Uterine smooth muscle cell (primary cell): ENCODE data around the gene SCAP. TPM values are rescaled to one million over a fixed set of nuclear protein-coding genes. Genes with fewer than 3 reads are reported as not detected.

Experiments used
- total RNA-seq: library from RNA; depleted of rRNA; stranded (reverse); fragments of >200 nt; gene quantifications from 2 replicates; pipeline ENCODE4 v1.2.3, GENCODE V29; 2014

Gene SCAP
- total RNA-seq, result 43.8 and 73.6 TPM in 2 replicates

GRCh38 chr3:47475570-47476329 lies at the start of gene SCAP:
SCAP (minus strand) TSS chr3:47475941; CDS start chr3:47442993, 32,948 bp downstream.

DNA sequence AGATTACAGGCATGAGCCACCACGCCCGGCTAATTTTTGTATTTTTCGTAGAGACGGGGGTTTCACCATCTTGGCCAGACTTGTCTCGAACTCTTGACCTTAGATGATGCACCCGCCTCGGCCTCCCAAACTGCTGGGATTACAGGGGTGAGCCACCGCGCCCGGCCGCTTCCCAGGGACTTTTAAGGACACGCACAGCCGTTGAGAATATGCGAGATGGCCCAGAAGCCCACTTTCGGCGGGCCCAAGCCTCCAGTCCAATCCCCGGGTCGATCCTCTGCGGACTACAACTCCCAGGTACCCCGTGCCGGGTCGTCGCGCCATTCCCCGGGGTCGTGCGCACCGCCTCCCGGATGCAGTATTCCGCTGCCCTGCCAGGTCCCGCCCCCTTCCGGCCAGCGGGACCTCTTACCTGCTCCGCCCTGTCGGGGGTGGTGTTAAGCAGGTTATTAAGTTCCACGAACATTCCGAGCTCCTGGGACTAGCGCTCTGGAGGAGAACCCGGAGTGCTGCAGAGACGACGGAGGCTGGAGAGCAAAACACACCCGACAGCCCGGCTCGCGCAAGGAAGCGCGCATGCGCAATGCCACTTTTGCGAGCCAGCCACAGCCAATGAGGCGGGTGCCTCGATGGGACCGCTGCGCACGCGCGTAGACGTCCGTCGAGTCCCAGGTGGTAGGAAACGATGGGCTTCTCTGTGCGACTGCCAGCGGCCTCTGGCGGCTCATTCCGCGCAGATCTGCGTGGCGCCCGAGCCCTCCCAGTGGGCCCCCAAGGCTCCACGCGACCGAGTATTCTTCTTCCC lies 37.6 kb upstream of the SCAP start, which contains the start of gene ELP6:
TSS of gene ELP6 (minus strand) at position 588 of the 805 bp plus-strand sequence. CDS start at position 466, 122 bp downstream.

GRCh38 chr3:47380601-47381316 lies 95.0 kb downstream of the SCAP start, which contains the start of gene PTPN23:
PTPN23 (plus strand) TSS chr3:47381021; CDS start chr3:47381097, 76 bp downstream.

Other genes starting within 250 kb of the SCAP start
- 3.2 TPM in 2 replicates for gene KIF9, start 193.1 kb downstream of the SCAP start, total RNA-seq
- 20.0 and 25.3 TPM in 2 replicates for gene KLHL18, start 193.0 kb downstream of the SCAP start, total RNA-seq
- gene PTPN23, start 94.9 kb downstream of the SCAP start, total RNA-seq, result 28.8 and 31.5 TPM in 2 replicates
- 28.5 and 40.5 TPM in 2 replicates for gene ELP6, start 37.8 kb upstream of the SCAP start, total RNA-seq
- gene CSPG5, start 102.9 kb upstream of the SCAP start, total RNA-seq, result under 0.01 and 0.22 TPM in 2 replicates